Keratinocyte (primary cell): Measurements from ENCODE around the gene TUBA1A. TPM values are rescaled to one million over a fixed set of nuclear protein-coding genes. Genes with fewer than 3 reads are reported as not detected.
"Not testable (repeated sequence)": the region's sequence is repeated elsewhere in the genome, so short reads cannot be mapped to it uniquely, and the experiment has no call there.

Experiments
- DNase-seq: peaks from one replicate; pipeline ENCODE4 v3.0.0-alpha.2; 2011; ENCODE audit warnings: low read depth, missing footprints, low spot score
- FAIRE-seq: peaks from 2 replicates; lab custom pipeline; 2011; peaks lifted over from hg19 to GRCh38; lab: Jason Lieb, UNC
- H2AFZ ChIP-seq: 2 replicates; pipeline ENCODE4 v1.6.0; 2012; ENCODE audit warnings: low read length, control low read depth, inconsistent platforms; ENCODE audit not compliant: control insufficient read depth
- H3K27ac ChIP-seq: 2 replicates; pipeline ENCODE4 v1.5.1; 2011; ENCODE audit warnings: low read length; ENCODE audit not compliant: control insufficient read depth, insufficient read depth
- H3K27me3 ChIP-seq: 3 replicates; pipeline ENCODE4 v1.6.0; 2011; ENCODE audit warnings: low read length; ENCODE audit not compliant: control insufficient read depth, insufficient read depth; ENCODE audit errors: extremely low read depth
- H3K36me3 ChIP-seq, 2 experiments: 2 replicates in 1 of 2; 3 replicates in 1 of 2; pipeline ENCODE4 v1.5.1; 2011; ENCODE audit warnings: low read length in 2 of 2, mild to moderate bottlenecking in 1 of 2; ENCODE audit not compliant: control insufficient read depth in 2 of 2, insufficient read depth in 2 of 2; ENCODE audit errors: extremely low read depth in 1 of 2
- H3K4me1 ChIP-seq: 3 replicates; pipeline ENCODE4 v1.5.1; 2011; ENCODE audit warnings: low read length; ENCODE audit not compliant: control insufficient read depth, insufficient read depth; ENCODE audit errors: extremely low read depth
- H3K4me2 ChIP-seq: 3 replicates; pipeline ENCODE4 v1.6.0; 2011; ENCODE audit warnings: low read depth, low read length; ENCODE audit not compliant: control insufficient read depth, insufficient read depth; ENCODE audit errors: extremely low read depth
- H3K4me3 ChIP-seq, 3 experiments: fragments of 200-600 bp in 1 of 3; sonication (generic) in 1 of 3; 2 replicates in 2 of 3; 3 replicates in 1 of 3; pipeline ENCODE4 v1.5.1; 2011 to 2016; ENCODE audit warnings: low read length in 3 of 3, mild to moderate bottlenecking in 3 of 3, control low read depth in 2 of 3, inconsistent platforms in 1 of 3, low read depth in 1 of 3, mixed read lengths in 1 of 3, mixed run types in 1 of 3, moderate library complexity in 1 of 3; ENCODE audit not compliant: control insufficient read depth in 2 of 3, insufficient read depth in 2 of 3; ENCODE audit errors: extremely low read depth in 1 of 3
- H3K79me2 ChIP-seq: 2 replicates; pipeline ENCODE4 v1.6.0; 2012; ENCODE audit warnings: low read length; ENCODE audit not compliant: control insufficient read depth, insufficient read depth
- H3K9ac ChIP-seq: 3 replicates; pipeline ENCODE4 v1.6.0; 2011; ENCODE audit warnings: low read length; ENCODE audit not compliant: control insufficient read depth, insufficient read depth; ENCODE audit errors: extremely low read depth
- H3K9me1 ChIP-seq: 3 replicates; pipeline ENCODE4 v1.6.0; 2011; ENCODE audit warnings: low read length; ENCODE audit not compliant: control insufficient read depth, insufficient read depth; ENCODE audit errors: extremely low read depth
- H3K9me3 ChIP-seq: 2 replicates; pipeline ENCODE4 v1.5.1; 2012; ENCODE audit warnings: low read depth, low read length; ENCODE audit not compliant: control insufficient read depth
- H4K20me1 ChIP-seq: 3 replicates; pipeline ENCODE4 v1.6.0; 2011; ENCODE audit warnings: low read length; ENCODE audit not compliant: control insufficient read depth, insufficient read depth; ENCODE audit errors: extremely low read depth
- EZH2 ChIP-seq: IDR thresholded peaks from one replicate; pipeline ENCODE4 v1.6.1; 2012; ENCODE audit warnings: inconsistent platforms, mild to moderate bottlenecking, low read length, moderate library complexity
- dilution Hi-C: fragments of 300-500 bp; cut with MboI; formaldehyde crosslinking; loops from one replicate; pipeline ENCODE4 v1.7.0; 2020; ENCODE audit warnings: low sequenced_read_pairs; ENCODE audit not compliant: extremely low pct_ligation_motif_present
- polyA plus RNA-seq, 5 experiments: library from polyadenylated mRNA; depleted of rRNA in 3 of 5; stranded (reverse) in 3 of 5; stranded (forward) in 1 of 5; unstranded in 1 of 5; fragments of >200 nt; gene quantifications; 1 replicate in 1 of 5; 2 replicates in 3 of 5; 3 replicates in 1 of 5; pipeline versions ENCODE4 v1.2.1 to v1.2.3, GENCODE V29; 2011 to 2012; ENCODE audit warnings: missing spikeins in 2 of 5, low read depth in 1 of 5, low replicate concordance in 1 of 5
- TF ChIP-seq, protein P1 (sequence below), 3 experiments: IDR thresholded peaks in 1 of 3; conservative IDR thresholded peaks in 1 of 3; optimal IDR thresholded peaks in 1 of 3; 2 replicates in 2 of 3; 3 replicates in 1 of 3; pipeline versions ENCODE3 to v1.5.1; 2011; ENCODE audit warnings: low read length in 3 of 3, mild to moderate bottlenecking in 3 of 3, moderate library complexity in 2 of 3, control low read depth in 1 of 3, inconsistent platforms in 1 of 3; ENCODE audit not compliant: insufficient read depth in 2 of 3; ENCODE audit errors: extremely low read depth in 1 of 3

The TUBA1A gene
- polyA plus RNA-seq, 1 donor (not counting 4 experiments of a cell fraction or from before 2014, with no cell fraction given) = 288 TPM

DNA sequence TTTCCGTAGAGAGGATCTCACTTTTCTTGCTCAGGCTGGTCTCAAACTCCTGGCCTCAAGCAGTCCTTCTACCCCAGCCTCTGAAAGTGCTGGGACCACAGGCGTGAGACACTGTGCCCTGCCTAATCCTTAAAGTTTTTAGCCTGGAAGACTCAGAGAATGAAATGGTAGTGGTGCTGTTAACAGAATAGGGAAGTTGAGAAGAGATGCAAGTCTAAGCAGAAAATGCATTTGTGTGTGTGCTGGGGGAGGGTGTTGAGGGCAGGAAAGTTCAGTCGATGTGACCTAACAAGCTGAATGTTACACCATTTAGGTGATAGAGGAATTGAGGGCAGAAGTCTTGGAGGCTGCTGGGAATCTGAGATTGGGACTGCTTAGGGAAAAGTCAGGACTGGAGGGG, 6.9 kb upstream of the TUBA1A start:
- no peaks in the 10 kb centered on the region for H3K27me3 ChIP-seq
- H4K20me1 ChIP-seq = no peaks in the 10 kb centered on the region
- TF ChIP-seq EZH2 = no peak
- TF ChIP-seq, protein P1, sequence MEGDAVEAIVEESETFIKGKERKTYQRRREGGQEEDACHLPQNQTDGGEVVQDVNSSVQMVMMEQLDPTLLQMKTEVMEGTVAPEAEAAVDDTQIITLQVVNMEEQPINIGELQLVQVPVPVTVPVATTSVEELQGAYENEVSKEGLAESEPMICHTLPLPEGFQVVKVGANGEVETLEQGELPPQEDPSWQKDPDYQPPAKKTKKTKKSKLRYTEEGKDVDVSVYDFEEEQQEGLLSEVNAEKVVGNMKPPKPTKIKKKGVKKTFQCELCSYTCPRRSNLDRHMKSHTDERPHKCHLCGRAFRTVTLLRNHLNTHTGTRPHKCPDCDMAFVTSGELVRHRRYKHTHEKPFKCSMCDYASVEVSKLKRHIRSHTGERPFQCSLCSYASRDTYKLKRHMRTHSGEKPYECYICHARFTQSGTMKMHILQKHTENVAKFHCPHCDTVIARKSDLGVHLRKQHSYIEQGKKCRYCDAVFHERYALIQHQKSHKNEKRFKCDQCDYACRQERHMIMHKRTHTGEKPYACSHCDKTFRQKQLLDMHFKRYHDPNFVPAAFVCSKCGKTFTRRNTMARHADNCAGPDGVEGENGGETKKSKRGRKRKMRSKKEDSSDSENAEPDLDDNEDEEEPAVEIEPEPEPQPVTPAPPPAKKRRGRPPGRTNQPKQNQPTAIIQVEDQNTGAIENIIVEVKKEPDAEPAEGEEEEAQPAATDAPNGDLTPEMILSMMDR (optimal IDR thresholded peaks at IDR 0.05 in 1 of 3, IDR thresholded peaks at IDR 0.05 in 1 of 3, conservative IDR thresholded peaks at IDR 0.05 in 1 of 3; ENCODE audit: extremely low read depth in 1 of 3, insufficient read depth in 2 of 3, low read length in 3 of 3) = no peak
- no peak overlapping the region for H3K4me3 ChIP-seq
- H3K36me3 ChIP-seq = no peaks in the 10 kb centered on the region
- no peak overlapping the region for H3K27ac ChIP-seq
- no peaks in the 10 kb centered on the region for H3K79me2 ChIP-seq
- no peaks in the 10 kb centered on the region for H3K9me3 ChIP-seq
- H3K4me1 ChIP-seq = peaks cover 10% of the 10 kb centered on the region
- no peak for FAIRE-seq
- no peaks in the 10 kb centered on the region for H3K9me1 ChIP-seq
- no peak overlapping the region for H3K9ac ChIP-seq
- H3K4me2 ChIP-seq = no peak overlapping the region
- DNase-seq = no peak
- no peak overlapping the region for H2AFZ ChIP-seq
- dilution Hi-C loops = no loop called here

DNA sequence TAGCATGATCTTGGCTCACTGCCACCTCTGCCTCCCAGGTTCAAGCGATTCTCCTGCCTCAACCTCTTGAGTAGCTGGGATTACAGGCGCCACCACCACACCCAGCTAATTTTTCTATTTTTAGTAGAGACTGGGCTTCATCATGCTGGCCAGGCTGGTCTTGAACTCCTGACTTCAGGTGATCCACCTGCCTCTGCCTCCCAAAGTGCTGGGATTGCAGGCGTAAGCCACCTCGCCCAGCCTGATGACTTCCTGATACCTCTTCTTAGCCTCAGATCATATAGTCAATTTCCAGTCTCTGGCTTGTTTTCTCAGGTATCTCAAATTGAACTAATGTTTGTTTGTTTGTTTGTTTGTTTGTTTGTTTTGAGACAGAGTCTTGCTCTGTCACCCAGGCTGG, 4.9 kb upstream of the TUBA1A start:
- H3K9ac ChIP-seq, H4K20me1 ChIP-seq, H3K27me3 ChIP-seq, H3K36me3 ChIP-seq, H3K4me2 ChIP-seq, H2AFZ ChIP-seq, DNase-seq, dilution Hi-C loops, H3K4me3 ChIP-seq, H3K9me3 ChIP-seq, H3K27ac ChIP-seq, H3K9me1 ChIP-seq, FAIRE-seq, H3K79me2 ChIP-seq, H3K4me1 ChIP-seq: not testable (repeated sequence)

DNA sequence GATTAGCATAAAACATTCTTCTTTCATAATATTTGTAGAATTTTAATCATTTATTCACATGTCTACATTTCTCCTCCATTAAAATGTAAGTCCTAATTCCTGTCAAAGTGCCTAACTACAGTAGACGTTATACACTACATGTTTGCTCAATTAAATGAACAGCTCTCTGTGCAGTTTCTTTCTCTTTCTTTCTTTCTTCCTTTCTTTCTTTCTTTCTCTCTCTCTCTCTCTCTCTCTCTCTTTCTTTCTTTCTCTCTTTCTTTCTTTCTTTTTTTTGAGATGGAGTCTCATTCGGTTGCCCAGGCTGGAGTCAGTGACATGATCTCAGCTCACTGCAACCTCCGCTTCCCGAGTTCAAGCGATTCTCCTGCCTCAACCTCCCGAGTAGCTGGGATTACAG, 2.6 kb upstream of the TUBA1A start:
- H3K9me1 ChIP-seq, DNase-seq, H3K4me1 ChIP-seq, H3K27ac ChIP-seq, H3K9me3 ChIP-seq, dilution Hi-C loops, H2AFZ ChIP-seq, FAIRE-seq, H3K36me3 ChIP-seq, H4K20me1 ChIP-seq, H3K9ac ChIP-seq, H3K79me2 ChIP-seq, H3K4me2 ChIP-seq, H3K4me3 ChIP-seq, H3K27me3 ChIP-seq: not testable (repeated sequence)
